Body of pancreas (tissue), 4 donors: Measurements from ENCODE around the gene DBN1. TPM values are rescaled to one million over a fixed set of nuclear protein-coding genes. Genes with fewer than 3 reads are reported as not detected.

Experiments
- ATAC-seq: fragments of 150-250 bp; one replicate; pipeline ENCODE4 v1.9.1; 2016
- DNase-seq, 4 donors: peaks; one replicate each; pipeline ENCODE4 v3.0.0-alpha.2; 2019
- H3K27ac ChIP-seq, 4 donors: fragments of 200-600 bp; sonication (generic); 1 replicate in 3 of 4; 2 replicates in 1 of 4; pipeline versions ENCODE4 v1.5.1 to v1.6.1; 2016 to 2019; ENCODE audit warnings: mild to moderate bottlenecking in 1 of 4, mixed read lengths in 1 of 4, moderate library complexity in 1 of 4
- H3K27me3 ChIP-seq, 2 donors: fragments of 200-600 bp; sonication (generic); one replicate each; pipeline ENCODE4 v1.6.0; 2016; ENCODE audit warnings: mild to moderate bottlenecking in 1 of 2
- H3K36me3 ChIP-seq, 2 donors: fragments of 200-600 bp; sonication (generic); replicated peaks in 1 of 2; 2 replicates each; pipeline ENCODE4 v1.5.1; 2016; ENCODE audit warnings: low read depth in 2 of 2; ENCODE audit not compliant: insufficient read depth in 1 of 2
- H3K4me1 ChIP-seq: fragments of 200-600 bp; sonication (generic); one replicate; pipeline ENCODE4 v1.6.0; 2016
- H3K4me3 ChIP-seq, 2 donors: fragments of 200-600 bp; sonication (generic); 1 replicate in 1 of 2; 2 replicates in 1 of 2; pipeline ENCODE4 v1.5.1; 2016 to 2019
- H3K9me3 ChIP-seq, 3 donors: fragments of 200-600 bp; sonication (generic); 1 replicate in 2 of 3; 2 replicates in 1 of 3; pipeline ENCODE4 v1.5.1; 2016
- CTCF ChIP-seq, 7 experiments: fragments of 450-650 bp in 4 of 7; fragments of 200-600 bp in 3 of 7; sonication (generic) in 3 of 7; IDR thresholded peaks; one replicate each; pipeline ENCODE4 v1.5.1; 2016 to 2019; ENCODE audit warnings: antibody characterized with exemption in 7 of 7
- POLR2A ChIP-seq, 3 donors: fragments of 450-650 bp; IDR thresholded peaks; one replicate each; pipeline ENCODE4 v1.6.1; 2016; ENCODE audit warnings: antibody characterized with exemption in 3 of 3, mild to moderate bottlenecking in 2 of 3
- WGBS, 2 donors: methylation state at CpG; one replicate each; pipeline ENCODE4 v1.1.5; 2017; 5-methylcytosine and 5-hydroxymethylcytosine counted together
- intact Hi-C: fragments of 100-400 bp; cut with DNase I; formaldehyde crosslinking; loops from one replicate; pipeline ENCODE4 v1.15.1; 2023
- total RNA-seq, 2 donors: library from RNA; depleted of rRNA; stranded (reverse); fragments of >200 nt; gene quantifications; one replicate each; pipeline ENCODE4 v1.1.0, GENCODE V29; 2016

The DBN1 gene
- total RNA-seq, 2 donors from 2014 or later, result 28.0 to 29.0 TPM

- 75 to 76% methylated on average over 11 of the region's 11 CpGs for WGBS, 2 donors
- intact Hi-C loops, result loop anchor here (10.0 kb wide), 1 partner anchor 161 kb away; the partner anchor contains the start of gene MXD3
- no peak for DNase-seq
Measured at GRCh38 chr5:177475563-177476427, 2.4 kb upstream of the DBN1 start.

GRCh38 chr5:177474846-177475562, 1.6 kb upstream of the DBN1 start:
- DNase-seq (no peak), ATAC-seq (no peak)
- no peak overlapping the region for H3K4me3 ChIP-seq
- no peaks in the 10 kb centered on the region for H3K27me3 ChIP-seq
- no peaks in the 10 kb centered on the region for H3K36me3 ChIP-seq
- intact Hi-C loops, result loop anchor here (10.0 kb wide), 1 partner anchor 160 kb away; the partner anchor contains the start of gene MXD3
- H3K27ac ChIP-seq, result no peak overlapping the region
- WGBS, 2 donors, result 51 to 69% methylated on average over 4 of the region's 4 CpGs
- peaks cover 32% of the 10 kb centered on the region for H3K4me1 ChIP-seq
- no peak for TF ChIP-seq CTCF (IDR thresholded peaks at IDR 0.05)
- TF ChIP-seq POLR2A (IDR thresholded peaks at IDR 0.05), result no peak
- no peaks in the 10 kb centered on the region for H3K9me3 ChIP-seq

More at GRCh38 chr5:177475563-177476427, 2.4 kb upstream of the DBN1 start:
- Histone ChIP-seq H3K36me3 (no peaks in the 10 kb centered on the region), H3K27ac (no peak overlapping the region), H3K4me3 (no peak overlapping the region), H3K27me3 (no peaks in the 10 kb centered on the region), H3K9me3 (no peaks in the 10 kb centered on the region), H3K4me1 (peaks cover 32% of the 10 kb centered on the region)
- no peak for ATAC-seq
- no peak for TF ChIP-seq CTCF (IDR thresholded peaks at IDR 0.05)
- no peak for TF ChIP-seq POLR2A (IDR thresholded peaks at IDR 0.05)

- ATAC-seq (no peak), DNase-seq (no peak)
- no peaks in the 10 kb centered on the region for H3K27me3 ChIP-seq
- no peaks in the 10 kb centered on the region for H3K9me3 ChIP-seq
- peaks cover 23% of the 10 kb centered on the region for H3K4me1 ChIP-seq
- intact Hi-C loops, result loop anchor here (10.0 kb wide), 1 partner anchor 159 kb away; the partner anchor contains the start of gene MXD3
- no peak overlapping the region for H3K4me3 ChIP-seq
- WGBS, 2 donors, result 63 to 68% methylated on average over 7 of the region's 7 CpGs
- TF ChIP-seq CTCF (IDR thresholded peaks at IDR 0.05), result no peak
- no peak for TF ChIP-seq POLR2A (IDR thresholded peaks at IDR 0.05)
- no peaks in the 10 kb centered on the region for H3K36me3 ChIP-seq
- peak overlapping the region in 1 of 4 donors; percentile 47 for H3K27ac ChIP-seq
Measured at GRCh38 chr5:177474002-177474476, 605 bp upstream of the DBN1 start.

GRCh38 chr5:177472460-177473442, 683 bp downstream of the DBN1 start:
- ATAC-seq (peak; percentile 48), DNase-seq (peak in 2 of 4 donors; percentile 37 to 38)
- Histone ChIP-seq H3K9me3 (no peaks in the 10 kb centered on the region), H3K4me3 (peak overlapping the region; percentile 48 to 57), H3K27me3 (no peaks in the 10 kb centered on the region), H3K27ac (peak overlapping the region in 2 of 4 donors; percentile 47 to 48), H3K4me1 (peaks cover 17% of the 10 kb centered on the region), H3K36me3 (no peaks in the 10 kb centered on the region)
- intact Hi-C loops, result loop anchor here (10.0 kb wide), 1 partner anchor 158 kb away; the partner anchor contains the start of gene MXD3
- 3 to 13% methylated on average over 12 to 68 of the region's 93 CpGs for WGBS, 2 donors
- TF ChIP-seq CTCF (IDR thresholded peaks at IDR 0.05), result no peak
- no peak for TF ChIP-seq POLR2A (IDR thresholded peaks at IDR 0.05)
